HEK293 (cell line): ENCODE measurements around the gene KCNA5.

Experiments used
- YY1 ChIP-seq: fragments of 450-650 bp; formaldehyde crosslinking; IDR thresholded peaks from 2 replicates; pipeline ENCODE4 v1.5.1; 2018; ENCODE audit warnings: missing biosample characterization, missing genetic modification characterization
- ZBTB8A ChIP-seq: fragments of 450-650 bp; formaldehyde crosslinking; IDR thresholded peaks from 2 replicates; pipeline ENCODE4 v1.5.1; 2016; ENCODE audit warnings: missing biosample characterization, missing genetic modification characterization
- ZNF138 ChIP-seq: fragments of 450-650 bp; formaldehyde crosslinking; IDR thresholded peaks from 2 replicates; pipeline ENCODE4 v1.5.1; 2016; ENCODE audit warnings: missing biosample characterization, missing genetic modification characterization, borderline replicate concordance
- ZNF274 ChIP-seq, 2 experiments: fragments of 200-500 bp in 1 of 2; fragments of 450-650 bp in 1 of 2; sonication (Bioruptor generic) in 1 of 2; formaldehyde crosslinking in 1 of 2; IDR thresholded peaks; 2 replicates each; pipeline versions ENCODE4 v1.5.1 to v1.6.1; 2014 to 2016; ENCODE audit warnings: borderline replicate concordance in 1 of 2, inconsistent platforms in 1 of 2, low read length in 1 of 2, missing biosample characterization in 1 of 2, missing genetic modification characterization in 1 of 2
- ZNF558 ChIP-seq: fragments of 450-650 bp; formaldehyde crosslinking; IDR thresholded peaks from 2 replicates; pipeline ENCODE4 v1.5.1; 2016; ENCODE audit warnings: missing biosample characterization, missing genetic modification characterization
- ZNF792 ChIP-seq: fragments of 450-650 bp; formaldehyde crosslinking; IDR thresholded peaks from 2 replicates; pipeline ENCODE4 v1.5.1; 2016; ENCODE audit warnings: missing biosample characterization, missing genetic modification characterization
- TF ChIP-seq, protein P1 (sequence below): fragments of 450-650 bp; formaldehyde crosslinking; IDR thresholded peaks from 2 replicates; pipeline ENCODE4 v1.5.1; 2016; ENCODE audit warnings: missing biosample characterization, missing genetic modification characterization
- TF ChIP-seq, protein P2 (sequence below): fragments of 450-650 bp; formaldehyde crosslinking; IDR thresholded peaks from 2 replicates; pipeline ENCODE4 v1.5.1; 2016; ENCODE audit warnings: missing biosample characterization, missing genetic modification characterization, low read depth

DNA sequence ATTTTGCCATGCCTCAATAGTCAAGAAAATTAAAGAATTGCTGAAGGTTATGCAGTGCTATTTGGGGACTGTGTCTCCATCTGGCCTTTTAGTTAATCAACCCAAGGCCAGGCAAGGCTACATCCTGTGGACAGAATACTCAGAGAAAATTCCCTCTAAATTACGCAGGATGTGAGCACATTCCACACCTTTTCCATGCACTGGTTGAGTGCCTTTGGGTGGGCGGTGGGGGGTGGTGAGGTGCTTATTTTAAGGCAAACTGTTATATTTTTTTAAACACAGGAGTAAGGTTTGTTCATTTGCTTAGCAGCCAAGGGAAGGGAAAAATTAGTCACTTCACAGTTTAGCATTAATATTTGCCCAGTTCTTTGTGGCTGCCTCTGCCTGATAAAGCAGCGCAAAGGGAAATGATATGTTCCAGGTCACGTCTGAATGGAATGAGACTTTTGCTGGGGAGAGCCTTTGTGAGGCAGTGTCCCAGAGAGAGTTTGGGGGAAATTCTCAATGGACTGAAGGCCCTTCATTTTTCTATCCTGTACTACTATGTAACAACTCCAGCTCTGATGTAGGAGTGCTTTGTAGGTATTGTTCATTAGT, 17.2 kb upstream of the KCNA5 start:
- no peak for TF ChIP-seq ZNF138 (tag by site-specific recombination)
- TF ChIP-seq, protein P1, sequence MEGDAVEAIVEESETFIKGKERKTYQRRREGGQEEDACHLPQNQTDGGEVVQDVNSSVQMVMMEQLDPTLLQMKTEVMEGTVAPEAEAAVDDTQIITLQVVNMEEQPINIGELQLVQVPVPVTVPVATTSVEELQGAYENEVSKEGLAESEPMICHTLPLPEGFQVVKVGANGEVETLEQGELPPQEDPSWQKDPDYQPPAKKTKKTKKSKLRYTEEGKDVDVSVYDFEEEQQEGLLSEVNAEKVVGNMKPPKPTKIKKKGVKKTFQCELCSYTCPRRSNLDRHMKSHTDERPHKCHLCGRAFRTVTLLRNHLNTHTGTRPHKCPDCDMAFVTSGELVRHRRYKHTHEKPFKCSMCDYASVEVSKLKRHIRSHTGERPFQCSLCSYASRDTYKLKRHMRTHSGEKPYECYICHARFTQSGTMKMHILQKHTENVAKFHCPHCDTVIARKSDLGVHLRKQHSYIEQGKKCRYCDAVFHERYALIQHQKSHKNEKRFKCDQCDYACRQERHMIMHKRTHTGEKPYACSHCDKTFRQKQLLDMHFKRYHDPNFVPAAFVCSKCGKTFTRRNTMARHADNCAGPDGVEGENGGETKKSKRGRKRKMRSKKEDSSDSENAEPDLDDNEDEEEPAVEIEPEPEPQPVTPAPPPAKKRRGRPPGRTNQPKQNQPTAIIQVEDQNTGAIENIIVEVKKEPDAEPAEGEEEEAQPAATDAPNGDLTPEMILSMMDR (tag by site-specific recombination), result no peak
- no peak for TF ChIP-seq ZNF792 (tag by site-specific recombination)
- TF ChIP-seq ZNF558 (tag by site-specific recombination), result no peak
- TF ChIP-seq YY1 (tag by site-specific recombination), result no peak
- TF ChIP-seq ZBTB8A (tag by site-specific recombination), result no peak
- no peak for TF ChIP-seq ZNF274 (IDR thresholded peaks at IDR 0.05; ENCODE audit: low read length)
- no peak for TF ChIP-seq ZNF274 (tag by site-specific recombination; IDR thresholded peaks at IDR 0.05; ENCODE audit: borderline replicate concordance)
- TF ChIP-seq, protein P2, sequence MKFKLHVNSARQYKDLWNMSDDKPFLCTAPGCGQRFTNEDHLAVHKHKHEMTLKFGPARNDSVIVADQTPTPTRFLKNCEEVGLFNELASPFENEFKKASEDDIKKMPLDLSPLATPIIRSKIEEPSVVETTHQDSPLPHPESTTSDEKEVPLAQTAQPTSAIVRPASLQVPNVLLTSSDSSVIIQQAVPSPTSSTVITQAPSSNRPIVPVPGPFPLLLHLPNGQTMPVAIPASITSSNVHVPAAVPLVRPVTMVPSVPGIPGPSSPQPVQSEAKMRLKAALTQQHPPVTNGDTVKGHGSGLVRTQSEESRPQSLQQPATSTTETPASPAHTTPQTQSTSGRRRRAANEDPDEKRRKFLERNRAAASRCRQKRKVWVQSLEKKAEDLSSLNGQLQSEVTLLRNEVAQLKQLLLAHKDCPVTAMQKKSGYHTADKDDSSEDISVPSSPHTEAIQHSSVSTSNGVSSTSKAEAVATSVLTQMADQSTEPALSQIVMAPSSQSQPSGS (tag by site-specific recombination), result no peak
